ENCODE measurements around the gene NR3C1.

NR3C1 gene

DNA sequence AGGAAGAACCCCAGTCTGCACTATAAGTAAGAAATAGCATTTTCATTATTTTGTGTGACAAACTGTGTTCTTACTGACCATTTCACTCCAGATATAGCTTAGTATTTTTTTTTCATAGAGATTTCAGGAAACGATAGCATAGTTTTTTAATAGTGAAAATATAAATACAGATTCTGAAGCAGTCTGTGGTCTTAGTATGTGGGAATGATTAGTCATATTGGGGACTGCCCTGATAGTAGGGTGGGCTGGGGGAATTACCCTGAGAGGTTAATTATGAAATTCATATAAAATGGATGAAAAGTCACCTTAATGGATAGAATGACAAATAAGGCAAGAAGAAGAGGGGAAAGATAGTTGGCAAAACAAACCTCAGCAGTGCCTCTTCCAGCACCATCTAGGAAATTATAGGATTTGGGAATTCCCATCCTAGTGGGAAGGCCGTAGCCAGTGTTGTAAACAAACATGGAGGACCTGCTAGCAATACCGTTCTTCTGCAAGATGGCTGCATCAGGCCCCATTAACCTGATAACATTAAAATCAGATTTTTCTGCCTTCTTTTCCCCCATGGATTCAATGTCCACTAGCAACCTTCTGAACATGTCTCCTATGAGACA lies 23.7 kb upstream of the NR3C1 start:
- POLR2A ChIA-PET = interaction anchor here (0.6 kb wide), 1 partner anchor 824 kb away, joined by 3 read pairs; no protein-coding TSS in a partner anchor

GRCh38 chr5:143426437-143426991 lies 23.0 kb upstream of the NR3C1 start:
- ChIA-PET POLR2A (no interaction called here), CTCF (no interaction called here)
- TF ChIP-seq, protein P1, sequence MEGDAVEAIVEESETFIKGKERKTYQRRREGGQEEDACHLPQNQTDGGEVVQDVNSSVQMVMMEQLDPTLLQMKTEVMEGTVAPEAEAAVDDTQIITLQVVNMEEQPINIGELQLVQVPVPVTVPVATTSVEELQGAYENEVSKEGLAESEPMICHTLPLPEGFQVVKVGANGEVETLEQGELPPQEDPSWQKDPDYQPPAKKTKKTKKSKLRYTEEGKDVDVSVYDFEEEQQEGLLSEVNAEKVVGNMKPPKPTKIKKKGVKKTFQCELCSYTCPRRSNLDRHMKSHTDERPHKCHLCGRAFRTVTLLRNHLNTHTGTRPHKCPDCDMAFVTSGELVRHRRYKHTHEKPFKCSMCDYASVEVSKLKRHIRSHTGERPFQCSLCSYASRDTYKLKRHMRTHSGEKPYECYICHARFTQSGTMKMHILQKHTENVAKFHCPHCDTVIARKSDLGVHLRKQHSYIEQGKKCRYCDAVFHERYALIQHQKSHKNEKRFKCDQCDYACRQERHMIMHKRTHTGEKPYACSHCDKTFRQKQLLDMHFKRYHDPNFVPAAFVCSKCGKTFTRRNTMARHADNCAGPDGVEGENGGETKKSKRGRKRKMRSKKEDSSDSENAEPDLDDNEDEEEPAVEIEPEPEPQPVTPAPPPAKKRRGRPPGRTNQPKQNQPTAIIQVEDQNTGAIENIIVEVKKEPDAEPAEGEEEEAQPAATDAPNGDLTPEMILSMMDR (IDR thresholded peaks at IDR 0.05; ENCODE audit: insufficient read depth, low read length, missing control alignments) = no peak
- H3K4me3 ChIP-seq (ENCODE audit: low read depth, low read length) = no peak overlapping the region
- no peak for DNase-seq (ENCODE audit: low read depth, low spot score)

More for the DNA sequence above, 23.7 kb upstream of the NR3C1 start:
- CTCF ChIA-PET = no interaction called here
- TF ChIP-seq, protein P1 (IDR thresholded peaks at IDR 0.05; ENCODE audit: insufficient read depth, low read length, missing control alignments) = no peak
- DNase-seq (ENCODE audit: low read depth, low spot score) = no peak
- no peak overlapping the region for H3K4me3 ChIP-seq (ENCODE audit: low read depth, low read length)

DNA sequence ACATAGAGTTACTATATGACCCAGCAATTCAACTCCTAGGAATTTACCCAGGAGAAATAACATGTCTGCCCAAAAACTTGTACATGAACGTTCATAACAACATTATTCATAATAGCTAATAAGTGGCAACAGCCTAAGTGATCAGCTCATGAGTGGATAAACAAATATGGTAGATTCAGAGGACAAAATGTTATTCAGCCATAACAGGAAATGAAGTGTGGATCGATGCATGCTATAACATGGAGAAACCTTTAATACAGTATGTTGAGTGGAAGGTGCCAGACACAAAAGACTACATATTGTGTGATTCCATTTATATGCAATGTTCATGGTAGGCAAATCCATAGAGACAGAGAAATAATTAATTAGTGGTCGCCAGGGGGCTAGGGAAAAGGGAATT lies 22.3 kb upstream of the NR3C1 start:
- TF ChIP-seq, protein P1 (IDR thresholded peaks at IDR 0.05; ENCODE audit: insufficient read depth, low read length, missing control alignments) = no peak
- no peak for DNase-seq (ENCODE audit: low read depth, low spot score)
- POLR2A ChIA-PET = no interaction called here
- CTCF ChIA-PET = no interaction called here
- no peak overlapping the region for H3K4me3 ChIP-seq (ENCODE audit: low read depth, low read length)

GRCh38 chr5:143418140-143418866 lies 14.8 kb upstream of the NR3C1 start:
- POLR2A ChIA-PET = no interaction called here
- no peak overlapping the region for H3K4me3 ChIP-seq (ENCODE audit: low read depth, low read length)
- DNase-seq (ENCODE audit: low read depth, low spot score) = no peak

DNA sequence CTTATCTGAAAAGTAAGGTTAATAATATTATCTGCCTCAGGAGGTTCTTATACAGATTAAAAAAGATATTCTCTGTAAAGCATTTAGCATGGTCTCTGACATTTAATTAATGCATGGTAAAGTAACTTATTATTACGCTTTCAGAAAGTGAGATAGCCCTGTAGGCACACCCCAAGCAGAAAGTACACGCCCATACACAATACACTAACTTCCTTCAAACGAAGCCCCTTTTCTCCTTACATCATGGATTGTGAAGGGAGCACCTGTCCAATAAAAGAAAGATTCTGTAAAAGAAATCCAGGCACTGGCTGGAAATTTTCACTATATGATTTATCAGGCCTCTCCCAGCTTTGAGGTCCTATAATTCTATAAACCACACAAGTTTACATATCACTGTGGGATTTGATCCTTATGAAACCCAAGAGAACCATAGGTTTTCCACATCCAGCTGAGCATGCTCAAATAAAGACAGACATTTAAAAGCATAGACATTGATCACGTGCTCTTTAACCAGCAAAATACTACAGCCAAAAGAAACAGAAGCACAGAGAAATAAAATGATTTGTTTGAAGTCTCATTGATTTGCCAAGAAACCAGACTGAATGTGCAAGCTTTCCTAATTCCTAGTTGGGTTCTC lies 14.1 kb upstream of the NR3C1 start:
- TF ChIP-seq, protein P1 (IDR thresholded peaks at IDR 0.05; ENCODE audit: insufficient read depth, low read length, missing control alignments) = no peak
- no peak for DNase-seq (ENCODE audit: low read depth, low spot score)
- CTCF ChIA-PET = no interaction called here
- no peak overlapping the region for H3K4me3 ChIP-seq (ENCODE audit: low read depth, low read length)
- POLR2A ChIA-PET = no interaction called here

More at GRCh38 chr5:143418140-143418866, 14.8 kb upstream of the NR3C1 start:
- TF ChIP-seq, protein P1 (IDR thresholded peaks at IDR 0.05; ENCODE audit: insufficient read depth, low read length, missing control alignments) = no peak
- CTCF ChIA-PET = no interaction called here

- POLR2A ChIA-PET = no interaction called here
- CTCF ChIA-PET = no interaction called here
- TF ChIP-seq, protein P1 (IDR thresholded peaks at IDR 0.05; ENCODE audit: insufficient read depth, low read length, missing control alignments) = no peak
Observed at GRCh38 chr5:143416411-143416810, 12.9 kb upstream of the NR3C1 start.

More at GRCh38 chr5:143416411-143416810, 12.9 kb upstream of the NR3C1 start:
- DNase-seq (ENCODE audit: low read depth, low spot score) = no peak
- H3K4me3 ChIP-seq (ENCODE audit: low read depth, low read length) = no peak overlapping the region

All from AG04449 (cell line).